T-helper 2 cell (primary cell): ENCODE results near the gene TOX2.

ENCODE experiments used
- DNase-seq, 5 experiments: peaks; one replicate each; pipeline versions ENCODE4 v3.0.0 to v3.0.0-alpha.2; 2012 to 2022

The TOX2 gene

DNA sequence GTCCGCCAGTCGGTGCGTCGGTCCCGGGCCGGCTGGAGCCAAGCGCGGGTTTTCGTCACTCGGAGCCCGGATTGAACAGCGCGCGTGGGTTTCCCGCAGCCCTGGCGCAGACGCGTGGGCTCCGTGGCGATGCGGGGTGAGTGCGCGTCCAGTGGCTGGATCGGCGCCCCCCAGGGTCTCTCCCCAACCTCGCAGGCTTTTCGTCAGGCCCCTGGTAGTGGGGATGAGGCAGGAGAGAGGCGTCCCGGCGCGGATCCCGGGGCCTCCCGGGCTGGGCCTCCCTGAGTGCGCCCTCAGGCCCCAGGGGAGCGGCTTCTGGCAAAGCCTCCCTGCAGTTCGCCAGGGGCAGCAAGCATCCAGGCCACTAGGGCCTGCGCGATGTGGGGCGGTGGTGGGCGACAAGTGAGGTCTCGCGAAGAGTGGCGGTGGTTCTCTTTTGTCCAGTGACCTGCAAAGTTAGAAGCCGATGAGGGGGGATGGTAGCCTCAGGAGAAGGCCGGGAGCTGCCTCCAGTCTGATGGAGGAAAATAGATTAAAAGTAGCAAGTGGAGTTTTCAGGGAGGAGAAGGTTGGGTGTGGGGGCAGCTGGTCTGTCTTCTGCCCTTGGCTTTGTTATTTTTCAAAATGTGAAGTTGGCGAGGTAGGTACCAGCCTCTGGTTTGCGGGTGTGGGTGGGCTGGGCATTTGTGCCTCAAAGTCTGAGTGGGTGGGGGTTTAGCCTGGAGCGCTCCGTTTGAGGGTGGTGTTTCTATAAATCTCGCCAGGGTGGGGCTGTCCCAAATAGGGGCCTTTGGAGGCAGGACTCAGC is 1.6 kb downstream of the TOX2 start:
- no peak for DNase-seq

DNA sequence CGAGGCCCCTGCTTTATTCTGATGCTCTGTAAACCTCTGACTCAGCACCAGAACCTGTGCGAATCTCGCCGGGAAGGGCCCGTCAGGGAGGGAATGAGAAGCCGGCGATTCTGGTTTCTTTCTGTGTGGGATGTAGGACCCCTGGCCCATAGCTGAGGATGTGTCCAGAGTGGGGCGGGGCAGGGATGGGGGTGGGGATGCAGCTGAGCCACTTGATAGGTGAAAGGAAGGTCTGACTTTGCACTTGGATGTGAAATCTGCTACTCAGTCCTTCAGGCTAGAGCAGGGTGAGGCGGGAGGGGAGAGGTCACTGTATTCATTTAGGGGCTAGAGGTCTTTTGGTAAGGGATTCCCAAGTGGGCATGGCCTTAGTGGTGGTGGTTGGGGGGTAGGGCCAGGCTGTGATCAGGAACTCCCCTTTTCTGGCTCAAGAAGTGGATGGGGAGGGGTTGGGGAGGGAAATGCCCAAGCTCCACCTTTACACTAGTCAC is 2.3 kb downstream of the TOX2 start:
- DNase-seq: no peak

DNA sequence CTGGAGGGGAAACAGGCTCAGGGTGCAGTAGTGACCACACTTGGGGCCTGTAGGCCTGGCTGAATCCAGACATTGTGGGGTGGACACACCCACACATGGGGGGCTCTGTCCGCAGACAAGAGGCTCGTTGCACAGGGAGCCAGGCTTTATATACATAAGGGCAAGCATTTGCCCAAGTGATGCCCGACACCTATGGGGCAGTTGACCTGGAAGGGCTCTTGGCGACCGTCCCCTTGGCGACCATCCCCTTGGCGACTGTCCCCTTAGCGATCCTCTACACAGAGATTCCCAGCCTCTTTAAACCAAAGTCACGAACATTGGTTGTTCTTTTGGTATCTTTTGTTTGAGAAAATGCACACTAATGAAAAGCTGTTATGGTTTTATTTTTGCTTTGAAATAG is 2.7 kb downstream of the TOX2 start:
- DNase-seq: no peak

DNA sequence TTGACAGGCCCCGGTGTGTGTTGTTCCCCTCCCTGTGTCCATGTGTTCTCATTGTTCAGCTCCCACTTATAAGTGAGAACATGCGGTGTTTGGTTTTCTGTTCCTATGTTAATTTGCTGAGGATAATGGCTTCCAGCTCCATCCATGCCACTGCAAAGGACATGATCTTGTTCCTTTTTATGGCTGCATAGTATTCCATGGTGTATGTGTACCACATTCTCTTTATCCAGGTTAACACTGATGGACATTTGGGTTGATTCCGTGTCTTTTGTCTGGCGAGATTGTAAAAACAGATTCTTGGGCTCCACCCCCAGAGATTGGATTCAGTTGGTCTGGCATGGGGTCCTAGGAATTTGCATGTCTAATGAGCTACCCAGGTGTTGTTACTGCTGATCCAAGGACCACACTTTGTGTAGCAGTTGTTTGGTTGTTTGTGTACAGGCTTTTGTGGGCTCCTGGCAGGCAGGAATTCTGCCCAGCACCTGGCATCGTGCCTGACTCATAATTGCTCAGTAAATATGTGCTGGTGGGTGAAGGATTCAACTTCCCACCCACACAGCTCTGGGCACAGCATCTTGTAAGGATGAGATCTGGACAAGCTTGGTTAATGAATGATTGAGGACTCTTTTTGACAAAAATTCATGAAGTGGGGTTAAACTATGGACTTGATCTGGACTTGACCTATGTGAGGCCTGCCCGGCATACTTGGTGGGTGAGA is 5.2 kb downstream of the TOX2 start:
- DNase-seq: no peak

DNA sequence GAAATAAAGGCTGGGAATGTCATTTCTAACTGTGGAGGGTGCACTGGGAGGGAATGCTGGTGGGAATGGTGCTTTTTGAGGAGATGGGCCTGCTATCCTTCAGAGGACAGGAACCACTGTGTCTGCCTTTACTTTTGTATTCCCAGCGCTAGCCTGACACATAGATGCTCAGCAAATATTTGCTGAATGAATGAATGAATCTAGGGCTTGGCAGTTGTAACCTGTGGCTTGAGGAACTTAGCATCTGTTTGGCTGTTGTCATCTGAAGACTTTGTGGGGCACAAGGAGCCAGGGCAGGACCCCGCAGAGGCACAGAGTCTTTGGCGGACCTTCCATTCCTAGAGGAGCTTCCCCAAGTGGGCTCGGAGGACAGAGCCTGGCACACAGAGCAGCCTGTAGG is 6.1 kb downstream of the TOX2 start:
- no peak for DNase-seq

DNA sequence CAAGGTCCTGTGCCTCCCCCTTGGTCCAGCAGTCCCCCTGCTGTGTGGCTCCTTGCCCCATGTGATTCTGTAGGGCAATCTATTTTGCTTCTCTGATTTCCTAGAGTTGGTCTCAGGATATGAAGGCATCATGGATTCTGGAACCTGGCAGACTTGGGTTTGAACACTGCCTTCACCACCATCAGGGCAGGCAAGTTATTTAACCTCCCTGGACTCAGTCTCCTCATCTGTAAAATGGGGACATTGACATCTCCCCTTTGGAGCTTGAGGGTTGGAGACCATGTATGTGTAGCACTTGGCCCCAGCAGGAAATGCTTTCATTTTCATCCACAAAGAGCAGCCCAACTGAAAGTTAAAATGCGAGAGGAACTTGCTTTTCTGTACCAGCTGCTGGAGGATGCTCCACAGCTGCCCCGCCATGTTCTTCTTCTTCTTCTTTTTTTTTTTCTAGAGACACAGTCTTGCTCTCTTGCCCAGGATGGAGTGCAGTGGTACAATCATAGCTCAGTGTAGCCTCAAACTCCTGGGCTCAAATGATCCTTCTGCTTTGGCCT is 6.7 kb downstream of the TOX2 start:
- DNase-seq: peak in 1 of 5 experiments; percentile 60

DNA sequence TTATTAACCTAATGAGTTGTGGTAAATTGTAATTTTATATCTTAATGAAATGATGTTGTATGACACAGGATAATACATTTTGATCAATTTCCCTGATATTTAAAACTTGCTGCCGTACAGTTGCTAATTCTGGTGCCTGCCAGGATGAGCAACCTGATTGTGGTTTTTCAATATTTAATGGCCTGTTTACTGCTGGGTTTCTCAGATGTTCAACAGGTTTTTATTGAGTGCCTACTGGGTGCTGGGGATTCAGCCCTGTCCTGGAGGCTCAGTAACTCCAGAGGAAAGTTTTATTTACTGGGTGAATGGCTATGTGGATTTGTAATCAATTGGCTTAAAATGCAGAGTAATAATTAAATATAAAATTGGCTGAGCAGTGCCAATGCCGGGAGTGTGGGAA is 8.0 kb downstream of the TOX2 start:
- DNase-seq: no peak

DNA sequence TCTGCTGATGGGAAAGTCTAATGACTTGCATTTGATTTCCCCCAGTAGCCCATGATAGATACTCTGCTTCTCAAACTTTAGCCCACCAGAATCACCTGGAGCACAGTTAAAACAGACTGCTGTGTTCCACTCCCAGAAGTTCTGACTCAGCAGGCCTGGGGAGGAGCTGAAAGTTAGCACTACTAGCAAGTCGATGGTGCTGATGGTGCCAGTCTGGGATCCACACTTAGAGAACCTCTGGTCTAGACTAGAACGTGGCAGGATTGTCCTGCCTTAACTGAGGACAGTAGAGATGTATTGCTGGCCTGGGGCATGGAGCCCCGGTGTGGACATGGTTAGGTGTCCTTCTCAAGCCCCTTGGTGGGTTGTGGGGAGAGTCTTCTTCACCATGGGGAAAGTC is 8.7 kb downstream of the TOX2 start:
- DNase-seq: no peak

DNA sequence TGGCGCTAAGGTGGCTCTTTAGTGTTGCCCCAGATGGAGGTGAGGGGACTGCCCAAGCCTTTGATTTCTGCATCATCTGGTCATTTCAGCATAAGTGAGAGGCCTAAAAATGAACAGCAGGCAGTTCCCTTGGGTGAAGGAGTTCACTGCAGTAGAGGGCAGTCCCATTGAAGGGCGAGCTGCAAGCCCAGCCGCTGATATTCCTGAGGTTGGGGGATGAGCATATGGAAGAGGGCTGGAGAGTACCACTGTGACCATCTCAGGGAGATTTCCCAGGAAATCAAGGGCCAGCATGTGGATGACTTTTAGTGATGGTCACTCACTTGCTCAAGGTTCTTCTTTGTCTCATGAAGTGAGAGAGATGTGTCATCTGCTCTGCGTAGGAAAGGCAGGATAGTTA is 9.3 kb downstream of the TOX2 start:
- DNase-seq: no peak

DNA sequence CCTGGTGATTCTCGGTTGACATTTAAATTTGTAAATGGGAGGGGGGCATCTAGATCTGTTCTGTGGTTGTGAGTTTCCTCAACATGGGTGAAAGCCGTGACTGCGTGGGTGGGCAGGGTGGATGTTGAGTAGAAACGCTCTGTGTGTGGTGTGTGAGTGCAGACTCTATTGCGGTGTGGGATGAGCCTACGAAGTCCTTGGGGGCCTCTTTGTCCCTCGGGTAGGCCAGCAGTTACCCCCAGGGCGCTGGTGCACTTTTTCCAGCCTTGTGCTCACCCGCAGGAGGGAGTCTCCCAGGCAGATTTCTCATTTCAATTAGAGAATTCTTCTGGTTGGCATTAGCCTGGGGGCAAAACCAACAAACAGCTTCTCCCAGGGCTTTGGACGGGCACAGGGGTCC is 10.6 kb downstream of the TOX2 start:
- peak in 2 of 5 experiments; percentile 41 to 42 for DNase-seq

DNA sequence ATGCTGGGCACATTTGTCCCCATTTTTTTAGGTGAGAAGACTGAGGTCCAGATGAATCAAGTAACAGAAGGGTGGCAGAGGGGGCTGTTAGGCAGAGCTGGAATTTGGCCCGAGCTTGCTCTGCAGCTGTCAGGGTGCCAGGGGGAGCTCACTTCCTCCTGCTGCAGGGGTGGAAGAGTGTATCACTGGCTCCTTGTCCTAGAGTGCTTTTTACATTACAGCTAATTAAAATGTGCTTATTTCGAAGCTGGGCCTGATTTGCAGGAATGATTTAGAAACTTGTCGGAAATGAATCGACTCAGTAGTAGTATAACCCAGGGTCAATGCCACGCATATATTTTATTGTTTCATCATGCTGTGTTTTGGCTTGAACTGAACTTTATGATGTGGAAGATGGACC is 11.1 kb downstream of the TOX2 start:
- DNase-seq: no peak

DNA sequence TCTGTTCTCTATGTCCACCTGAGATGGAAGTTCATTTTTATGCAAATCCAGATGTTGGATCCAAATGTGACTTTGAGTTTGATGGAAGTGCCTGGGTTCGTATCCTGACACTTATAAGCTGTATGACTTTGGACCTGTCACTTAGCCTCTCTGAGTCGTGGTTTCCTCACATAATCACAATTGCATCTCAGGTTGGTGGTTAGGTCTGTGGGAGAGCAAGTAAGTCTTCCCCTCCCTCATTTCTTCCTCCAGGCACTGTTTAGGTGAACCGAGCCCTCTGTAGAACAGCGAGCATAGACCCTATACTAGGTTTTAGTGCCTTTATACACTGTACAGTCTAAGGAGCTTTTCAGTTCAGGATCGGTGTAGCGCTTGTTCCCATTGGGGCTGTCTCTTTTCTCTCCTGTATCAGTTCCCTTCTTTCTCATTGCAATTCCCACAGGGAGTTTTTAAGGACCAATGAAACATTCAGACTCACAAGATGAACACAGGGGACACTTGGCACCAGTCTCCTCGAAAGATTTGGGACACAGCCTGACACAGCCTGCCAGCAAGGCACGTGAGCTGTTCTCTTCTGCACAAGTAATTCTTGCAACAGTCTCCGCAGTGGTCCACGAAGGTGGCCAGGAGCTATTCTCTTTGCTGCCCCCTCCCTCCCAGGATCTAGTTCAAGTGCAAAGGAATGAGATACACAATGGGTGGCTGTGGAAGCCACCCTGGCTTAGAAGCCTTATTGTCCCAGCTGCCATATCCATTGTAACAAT is 11.8 kb downstream of the TOX2 start:
- DNase-seq: peak in 1 of 5 experiments; percentile 54

DNA sequence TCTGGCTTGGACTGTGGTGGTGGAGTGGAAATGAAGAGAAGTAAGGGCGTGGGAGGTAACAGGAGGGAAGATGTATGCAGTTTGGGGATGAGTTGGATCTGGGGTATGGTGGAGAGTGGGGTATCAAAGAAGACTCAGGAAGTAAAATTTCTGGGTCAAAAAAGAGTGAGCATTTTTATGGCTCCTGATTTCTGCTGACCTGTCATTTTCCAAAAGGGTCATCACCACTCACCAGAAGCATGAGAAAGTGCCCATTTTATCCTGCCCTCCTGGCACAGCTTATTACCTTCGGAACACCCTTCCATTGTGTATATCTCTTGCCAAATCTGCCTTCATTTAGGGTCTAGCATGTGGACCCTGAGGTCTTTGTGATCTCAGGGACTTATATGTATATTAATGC is 17.3 kb downstream of the TOX2 start:
- no peak for DNase-seq

DNA sequence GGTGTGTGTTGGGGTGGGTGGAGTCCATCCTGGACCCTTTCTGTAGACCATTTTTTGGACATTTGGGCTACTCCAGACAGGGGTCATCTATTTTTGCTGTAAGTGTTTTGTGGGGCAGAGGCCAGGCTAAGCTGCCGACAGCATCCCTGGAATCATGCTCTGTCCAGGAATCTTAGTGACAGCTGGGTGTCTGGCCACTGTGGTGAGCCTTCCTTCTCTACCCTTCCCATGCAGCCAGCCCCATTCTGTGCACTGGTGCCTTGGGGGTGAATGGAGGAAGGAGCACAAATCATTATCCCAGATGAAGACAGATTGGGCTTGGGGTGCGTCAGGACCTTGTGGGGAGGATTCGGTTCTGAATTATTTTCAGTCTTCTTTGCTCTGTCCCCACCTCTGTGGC is 20.2 kb downstream of the TOX2 start:
- DNase-seq: no peak

DNA sequence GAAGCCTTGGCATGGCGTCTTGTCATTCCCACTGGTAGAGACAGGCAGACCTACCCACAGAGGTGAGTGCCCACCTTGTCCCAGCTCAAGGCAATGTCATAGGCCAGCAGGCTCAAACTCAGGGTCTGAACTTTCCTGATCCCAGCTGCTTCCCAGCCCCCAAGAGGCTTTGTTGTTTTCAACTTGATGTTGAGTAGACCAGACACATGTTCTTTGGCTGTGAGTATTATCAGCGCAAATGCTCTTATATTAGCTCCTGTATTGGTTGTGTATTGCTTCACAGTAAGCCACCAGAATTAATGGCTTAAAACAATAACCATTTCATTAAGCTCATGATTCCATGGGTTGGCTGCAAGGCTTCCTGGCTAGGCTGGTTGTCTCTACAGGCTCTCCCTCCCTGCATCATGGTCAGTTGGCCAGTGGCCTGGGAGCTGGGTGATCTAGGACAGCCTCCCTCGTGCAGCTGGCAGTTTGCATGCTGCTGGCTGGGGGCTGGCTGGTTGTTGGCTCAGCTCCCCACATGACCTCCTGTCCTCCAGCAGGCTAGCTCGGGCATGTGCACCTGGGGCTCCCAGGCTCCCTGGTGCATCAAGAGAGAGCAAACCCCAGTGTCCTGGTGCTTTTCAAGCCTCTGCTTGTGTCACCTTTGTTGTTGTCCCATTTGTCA is 21.6 kb downstream of the TOX2 start:
- no peak for DNase-seq

DNA sequence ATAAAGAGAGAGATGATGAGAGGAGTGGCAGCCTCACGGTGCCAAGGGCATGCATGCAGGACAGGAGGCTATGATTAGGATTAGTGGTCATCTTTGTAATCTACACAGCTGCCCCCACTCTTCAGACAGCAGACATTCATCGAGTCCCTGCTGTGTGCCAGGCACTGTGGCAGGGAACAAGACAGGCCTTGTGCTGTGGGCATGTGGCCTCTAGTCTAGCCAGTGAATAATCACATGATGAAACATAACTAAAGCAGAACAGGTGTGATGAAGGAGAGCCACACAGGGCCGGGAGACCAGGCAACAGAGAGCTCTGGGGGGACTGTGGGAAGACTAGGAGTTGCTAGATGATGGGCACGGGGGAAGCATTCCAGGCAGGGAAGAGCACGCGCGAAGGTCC is 22.2 kb downstream of the TOX2 start:
- no peak for DNase-seq

DNA sequence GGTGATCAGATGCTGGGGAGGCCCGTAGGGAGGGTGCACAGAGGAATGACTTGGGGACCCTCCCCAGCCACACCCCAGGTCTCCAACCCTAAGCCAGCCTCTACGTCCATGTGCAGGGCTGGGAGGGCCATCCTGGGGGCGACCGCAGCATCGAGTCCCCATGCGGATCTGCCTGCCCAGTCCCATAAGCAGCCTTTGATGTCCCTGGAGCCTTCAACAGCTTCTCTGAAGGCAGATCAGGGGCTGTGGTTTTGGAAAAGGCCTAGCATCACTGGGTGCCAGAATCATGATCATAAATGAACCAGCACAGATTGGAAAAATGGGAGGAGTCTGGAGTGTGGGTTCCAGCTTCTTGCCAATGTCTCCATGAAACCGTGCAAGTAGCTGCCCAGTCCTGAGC is 22.9 kb downstream of the TOX2 start:
- no peak for DNase-seq

DNA sequence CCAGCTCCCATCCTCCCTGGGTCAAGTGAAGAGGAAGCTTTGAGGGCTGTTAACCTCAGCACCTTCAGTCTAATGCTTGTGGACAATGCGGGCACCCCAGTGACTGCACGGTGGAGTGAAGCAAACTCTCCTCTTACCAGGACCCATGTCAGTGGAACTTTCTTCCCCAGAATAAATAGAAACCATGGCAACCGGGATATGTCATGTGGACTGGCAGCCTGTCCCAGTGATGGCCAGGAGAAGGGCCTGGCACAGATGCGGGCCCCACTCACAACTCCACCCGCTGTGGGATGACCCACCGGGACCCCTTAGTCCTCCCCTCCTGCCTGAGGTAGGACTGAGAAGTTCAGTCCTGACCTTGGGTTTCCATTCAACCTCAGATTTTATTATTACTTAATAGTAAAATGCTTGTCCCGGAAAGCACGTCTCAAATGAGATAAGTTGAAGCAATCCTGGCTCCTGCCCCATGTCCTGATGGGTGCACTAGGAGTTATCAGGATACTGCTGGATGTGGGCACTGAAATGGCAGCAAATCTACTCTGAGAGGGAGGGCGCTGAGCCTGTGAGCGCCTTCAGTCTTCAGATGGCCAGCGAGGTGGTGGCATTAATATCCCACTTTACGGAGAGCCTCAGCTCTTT is 23.5 kb downstream of the TOX2 start:
- no peak for DNase-seq

DNA sequence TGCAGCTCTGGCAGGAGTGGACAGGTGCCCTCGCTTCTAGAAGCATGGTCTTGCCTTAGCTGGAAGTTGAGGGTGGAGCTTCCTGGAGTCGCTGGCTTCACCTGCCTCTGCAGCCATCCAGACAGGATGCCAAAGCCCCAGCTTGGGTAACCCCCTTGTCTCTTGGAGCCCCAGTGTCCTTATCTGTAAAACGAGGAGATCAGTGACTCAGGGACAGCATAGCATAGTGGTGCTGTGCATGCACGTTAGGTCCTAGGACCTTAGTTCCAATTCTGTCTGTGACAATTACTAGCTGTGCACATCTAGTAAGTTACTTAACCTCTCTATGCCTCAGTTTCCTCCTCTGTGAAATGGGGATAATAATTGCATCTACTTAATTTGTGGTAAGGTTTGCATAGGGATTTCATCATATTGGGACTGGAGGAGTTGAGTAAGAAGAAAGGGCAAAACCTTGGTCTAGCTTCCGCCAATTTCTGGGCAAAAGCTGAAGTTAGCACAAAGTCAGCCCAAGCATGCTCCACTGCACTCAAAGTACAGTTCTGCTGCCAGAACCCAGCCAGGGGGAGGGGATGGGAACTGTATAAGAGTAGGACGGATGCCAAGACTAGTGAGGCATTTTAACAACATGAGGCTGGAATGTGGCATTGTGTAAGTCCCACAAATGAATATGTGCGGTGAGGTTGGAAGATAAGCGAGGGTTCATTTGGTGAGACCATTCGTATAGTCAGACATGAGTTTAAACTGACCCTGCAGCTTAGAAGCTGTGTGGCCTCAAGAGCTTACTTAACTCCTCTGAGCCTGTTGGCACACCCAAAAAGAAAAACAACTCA is 24.5 kb downstream of the TOX2 start:
- no peak for DNase-seq

DNA sequence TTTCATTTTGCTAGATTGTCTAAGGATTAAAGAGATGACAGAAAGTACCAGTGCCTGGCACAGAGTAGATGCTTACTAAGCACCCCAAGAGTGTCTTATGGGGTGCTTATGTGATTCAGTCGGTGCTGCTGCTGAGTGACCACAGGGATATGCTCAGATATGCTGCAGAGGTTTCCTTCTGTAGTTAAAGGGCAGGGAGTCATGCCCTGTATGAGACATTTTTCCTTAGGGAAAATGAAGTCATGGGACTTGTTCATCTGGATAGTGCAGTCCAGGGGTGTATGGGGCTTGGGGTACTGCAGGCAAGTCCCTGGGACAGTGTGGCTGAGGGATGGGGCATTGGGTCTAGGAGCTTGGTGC is 25.1 kb downstream of the TOX2 start:
- no peak for DNase-seq

DNA sequence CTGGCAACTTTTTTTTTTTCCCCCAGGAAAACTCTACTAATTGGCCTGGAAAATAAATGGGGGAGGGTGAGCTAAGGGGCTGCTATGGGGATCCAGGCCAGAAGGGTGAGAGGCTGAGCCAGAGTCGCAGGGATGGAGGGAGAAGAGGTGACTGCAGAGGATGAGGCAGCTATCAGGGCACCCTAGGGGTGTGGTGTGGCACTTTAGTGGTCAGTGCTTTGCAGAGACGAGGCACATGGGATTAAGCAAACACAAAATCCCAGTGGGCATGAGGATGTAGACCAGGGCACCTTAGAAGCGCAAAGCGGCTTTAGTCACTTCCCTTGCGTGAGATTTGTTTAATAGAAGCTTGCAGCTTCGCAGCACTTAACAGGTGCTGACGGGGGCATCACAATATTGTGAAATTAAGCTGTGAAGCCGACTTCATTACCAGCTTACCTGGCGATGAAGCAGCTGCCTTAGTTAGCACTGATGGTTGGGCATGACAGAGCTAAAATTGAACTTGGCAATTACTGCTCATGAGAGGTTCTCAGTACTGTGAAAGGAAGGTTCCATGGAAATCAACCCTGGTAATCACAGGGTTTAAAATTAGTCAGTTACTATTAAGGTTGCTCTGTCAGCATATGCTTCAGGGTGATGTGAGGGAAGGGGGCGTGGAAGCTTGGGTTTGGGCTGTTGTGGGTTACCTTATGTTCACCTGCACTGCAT is 26.0 kb downstream of the TOX2 start:
- DNase-seq: peak in 1 of 5 experiments; percentile 86
